B cell (primary cell): ENCODE measurements around the gene NUMA1. TPM values are rescaled to one million over a fixed set of nuclear protein-coding genes. Genes with fewer than 3 reads are reported as not detected.
A peak's percentile ranks its signal among the peaks of the same experiment; 100 is the strongest.

Experiments used
- ATAC-seq: fragments of 200-7000 bp; cut with Tn5 transposase; one replicate; pipeline ENCODE4 v1.10.0; 2021; ENCODE audit warnings: low read depth, mild to moderate bottlenecking, moderate number of reproducible peaks, moderate library complexity
- CTCF ChIA-PET: fragments of 350-600 bp; sonication (Branson Sonifier 250); formaldehyde crosslinking; loops from one replicate; lab custom pipeline; 2021; ENCODE audit warnings: antibody characterized with exemption, inconsistent platforms; lab: Charles Lee
- POLR2A ChIA-PET: fragments of 350-600 bp; sonication (Branson Sonifier 250); formaldehyde crosslinking; loops from one replicate; lab custom pipeline; 2021; ENCODE audit warnings: antibody characterized with exemption; lab: Charles Lee
- DNase-seq: peaks from one replicate; pipeline ENCODE4 v3.0.0; 2013
- H2AFZ ChIP-seq: 2 replicates; pipeline ENCODE4 v1.6.1; 2012; ENCODE audit warnings: mild to moderate bottlenecking, low read depth, low read length; ENCODE audit not compliant: insufficient read depth, poor library complexity, severe bottlenecking
- H3K27ac ChIP-seq, 2 donors: 1 replicate in 1 of 2; 2 replicates in 1 of 2; pipeline ENCODE4 v1.5.1; 2012 to 2013; ENCODE audit warnings: low read length in 2 of 2, mild to moderate bottlenecking in 2 of 2, moderate library complexity in 1 of 2
- H3K27me3 ChIP-seq, 4 experiments: fragments of 200-600 bp in 1 of 4; sonication (generic) in 1 of 4; replicated peaks in 1 of 4; 1 replicate in 2 of 4; 2 replicates in 2 of 4; pipeline versions ENCODE4 v1.6.1 to v1.7.0; 2013 to 2016; ENCODE audit warnings: low read length in 3 of 4, mild to moderate bottlenecking in 2 of 4, mixed read lengths in 1 of 4, moderate library complexity in 1 of 4; ENCODE audit not compliant: insufficient read depth in 4 of 4, control insufficient read depth in 3 of 4; ENCODE audit errors: control extremely low read depth in 1 of 4
- H3K36me3 ChIP-seq, 2 experiments: replicated peaks in 1 of 2; 1 replicate in 1 of 2; 2 replicates in 1 of 2; pipeline versions ENCODE4 v1.6.1 to v1.7.1; 2013; ENCODE audit warnings: low read length in 1 of 2; ENCODE audit not compliant: insufficient read depth in 2 of 2, control insufficient read depth in 1 of 2; ENCODE audit errors: control extremely low read depth in 1 of 2, extremely low read depth in 1 of 2
- H3K4me1 ChIP-seq, 2 donors: fragments of 200-600 bp in 1 of 2; sonication (generic) in 1 of 2; 1 replicate in 1 of 2; 2 replicates in 1 of 2; pipeline versions ENCODE4 v1.5.1 to v1.6.1; 2013 to 2017; ENCODE audit warnings: low read length in 2 of 2; ENCODE audit not compliant: control insufficient read depth in 2 of 2, insufficient read depth in 2 of 2
- H3K4me2 ChIP-seq: replicated peaks from 2 replicates; pipeline ENCODE3; 2012; ENCODE audit warnings: mild to moderate bottlenecking, low read depth, low read length; ENCODE audit not compliant: poor library complexity, severe bottlenecking
- H3K4me3 ChIP-seq, 5 experiments: fragments of 200-600 bp in 1 of 5; sonication (generic) in 1 of 5; 1 replicate in 3 of 5; 2 replicates in 2 of 5; pipeline versions ENCODE4 v1.5.1 to v1.7.0; 2011 to 2016; ENCODE audit warnings: low read length in 4 of 5, mild to moderate bottlenecking in 4 of 5, low read depth in 2 of 5, control low read depth in 1 of 5, moderate library complexity in 1 of 5; ENCODE audit not compliant: insufficient read depth in 1 of 5; ENCODE audit errors: control extremely low read depth in 1 of 5, extremely low read depth in 1 of 5
- H3K79me2 ChIP-seq: fragments of 200-600 bp; sonication (generic); one replicate; pipeline ENCODE4 v1.6.0; 2016; ENCODE audit warnings: low read length; ENCODE audit not compliant: control insufficient read depth, insufficient read depth
- H3K9ac ChIP-seq: fragments of 200-600 bp; sonication (generic); 2 replicates; pipeline ENCODE4 v1.6.1; 2017; ENCODE audit warnings: mild to moderate bottlenecking, low read length, moderate library complexity
- H3K9me3 ChIP-seq, 3 donors: one replicate each; pipeline versions ENCODE4 v1.6.1 to v1.7.1; 2013; ENCODE audit warnings: low read length in 2 of 3; ENCODE audit not compliant: control insufficient read depth in 2 of 3, insufficient read depth in 1 of 3; ENCODE audit errors: control extremely low read depth in 1 of 3
- H4K20me1 ChIP-seq: 2 replicates; pipeline ENCODE4 v1.6.0; 2012; ENCODE audit warnings: mild to moderate bottlenecking, low read length; ENCODE audit not compliant: insufficient read depth, control insufficient read depth, poor library complexity, severe bottlenecking
- H3K27ac Mint-ChIP-seq: one replicate; pipeline ENCODE4 v1.8.0; 2021; ENCODE audit warnings: mixed read lengths
- H3K27me3 Mint-ChIP-seq: one replicate; pipeline ENCODE4 v1.8.0; 2021; ENCODE audit warnings: mixed read lengths
- H3K4me1 Mint-ChIP-seq: one replicate; pipeline ENCODE4 v1.8.0; 2021; ENCODE audit warnings: mixed read lengths
- H3K4me3 Mint-ChIP-seq: one replicate; pipeline ENCODE4 v1.8.0; 2021; ENCODE audit warnings: mixed read lengths
- H3K9me3 Mint-ChIP-seq: one replicate; pipeline ENCODE4 v1.8.0; 2022; ENCODE audit warnings: mixed read lengths; ENCODE audit not compliant: insufficient read depth
- EZH2 ChIP-seq: IDR thresholded peaks from 2 replicates; pipeline ENCODE4 v1.6.1; 2012; ENCODE audit warnings: borderline replicate concordance, low read depth, mild to moderate bottlenecking, moderate library complexity, low read length; ENCODE audit not compliant: insufficient read depth, poor library complexity, severe bottlenecking
- WGBS: methylation state at CpG from one replicate; pipeline ENCODE4 v1.1.5; 2013; ENCODE audit warnings: missing lambda C conversion rate; ENCODE audit not compliant: insufficient coverage; 5-methylcytosine and 5-hydroxymethylcytosine counted together
- intact Hi-C: fragments of 100-400 bp; cut with micrococcal nuclease; formaldehyde crosslinking; loops from one replicate; pipeline ENCODE4 v1.10.0; 2022
- polyA plus RNA-seq: library from polyadenylated mRNA; depleted of rRNA; stranded (reverse); fragments of >200 nt; gene quantifications from 2 replicates; pipeline ENCODE4 v1.2.3, GENCODE V29; 2012
- total RNA-seq, 2 donors: library from RNA; stranded (reverse); fragments of 120-200 nt in 1 of 2; gene quantifications; 1 replicate in 1 of 2; 2 replicates in 1 of 2; pipeline versions ENCODE4 v1.2.3 to v1.2.4, GENCODE V29; 2013 to 2022
- TF ChIP-seq, protein P1 (sequence below): fragments of 200-600 bp; IDR thresholded peaks from one replicate; pipeline ENCODE4 v1.8.0; 2022; ENCODE audit warnings: antibody characterized with exemption, mild to moderate bottlenecking

NUMA1 gene
- total and polyA plus RNA-seq, 2 donors (not counting 1 experiment from before 2014, with no cell fraction given) = 186 to 300 TPM

DNA sequence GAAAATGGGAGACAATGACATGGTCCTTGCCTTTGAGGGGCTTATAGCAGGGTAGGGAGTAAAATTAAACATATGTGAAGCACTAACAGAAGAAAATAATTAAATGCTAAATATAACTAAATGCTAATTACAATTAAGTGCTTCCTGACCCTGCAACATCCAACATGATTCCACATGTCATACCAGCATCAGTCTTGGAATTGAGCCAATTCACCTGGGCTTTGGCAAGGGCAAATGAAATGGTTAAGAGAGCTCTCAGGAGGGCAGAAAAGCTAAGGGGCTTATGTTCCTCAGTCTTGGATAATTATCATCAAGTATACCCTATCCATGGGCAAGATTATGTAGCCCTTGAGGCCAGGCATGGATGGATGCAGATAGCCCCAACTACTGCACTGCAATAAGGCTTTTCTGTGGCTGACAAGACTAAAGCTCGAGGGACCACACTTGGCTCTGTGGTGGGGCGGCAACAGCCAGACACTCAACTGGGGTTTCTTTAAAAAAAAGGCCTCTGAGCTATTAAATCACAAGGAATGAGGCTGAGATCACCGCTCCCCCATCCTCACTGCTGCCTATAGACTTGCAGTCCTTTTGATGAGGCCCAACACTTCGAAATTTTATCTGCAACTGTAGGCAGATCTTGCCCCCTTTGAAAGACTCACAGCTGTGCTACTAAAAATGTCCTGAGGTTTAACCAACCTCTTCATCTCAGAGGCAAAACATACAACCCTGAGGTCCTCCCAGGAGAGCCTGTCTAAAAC is 42.6 kb downstream of the NUMA1 start:
- peak overlapping the region; percentile 11 to 92 for H3K27ac ChIP-seq

GRCh38 chr11:72036687-72037086 is 43.7 kb downstream of the NUMA1 start:
- Mint-ChIP-seq H3K9me3 (no peaks in the 10 kb centered on the region), H3K4me1 (peaks cover 27% of the 10 kb centered on the region), H3K27me3 (no peaks in the 10 kb centered on the region), H3K27ac (peak overlapping the region; percentile 23), H3K4me3 (peak overlapping the region; percentile 12)
- ATAC-seq (no peak), DNase-seq (no peak)
- no peak overlapping the region for H3K4me3 ChIP-seq
- H3K9me3 ChIP-seq = no peaks in the 10 kb centered on the region
- ChIA-PET CTCF (interaction anchor here (1.5 to 16.4 kb wide), 2 partner anchors 11 to 56 kb away, joined by 10 to 292 read pairs; no protein-coding TSS in a partner anchor), POLR2A (no interaction called here)
- no peak overlapping the region for H2AFZ ChIP-seq
- 80% methylated on average over 1 of the region's 3 CpGs for WGBS
- intact Hi-C loops = no loop called here
- H3K9ac ChIP-seq = no peak overlapping the region
- no peaks in the 10 kb centered on the region for H3K27me3 ChIP-seq
- H3K27ac ChIP-seq = peak overlapping the region; percentile 4 to 35
- peaks cover 3 to 43% of the 10 kb centered on the region in 2 experiments for H3K36me3 ChIP-seq
- H4K20me1 ChIP-seq = peaks cover 34% of the 10 kb centered on the region
- peaks cover 33 to 42% of the 10 kb centered on the region in 2 donors for H3K4me1 ChIP-seq
- peaks cover 94% of the 10 kb centered on the region for H3K79me2 ChIP-seq
- peak overlapping the region; percentile 24 for H3K4me2 ChIP-seq
- TF ChIP-seq, protein P1, sequence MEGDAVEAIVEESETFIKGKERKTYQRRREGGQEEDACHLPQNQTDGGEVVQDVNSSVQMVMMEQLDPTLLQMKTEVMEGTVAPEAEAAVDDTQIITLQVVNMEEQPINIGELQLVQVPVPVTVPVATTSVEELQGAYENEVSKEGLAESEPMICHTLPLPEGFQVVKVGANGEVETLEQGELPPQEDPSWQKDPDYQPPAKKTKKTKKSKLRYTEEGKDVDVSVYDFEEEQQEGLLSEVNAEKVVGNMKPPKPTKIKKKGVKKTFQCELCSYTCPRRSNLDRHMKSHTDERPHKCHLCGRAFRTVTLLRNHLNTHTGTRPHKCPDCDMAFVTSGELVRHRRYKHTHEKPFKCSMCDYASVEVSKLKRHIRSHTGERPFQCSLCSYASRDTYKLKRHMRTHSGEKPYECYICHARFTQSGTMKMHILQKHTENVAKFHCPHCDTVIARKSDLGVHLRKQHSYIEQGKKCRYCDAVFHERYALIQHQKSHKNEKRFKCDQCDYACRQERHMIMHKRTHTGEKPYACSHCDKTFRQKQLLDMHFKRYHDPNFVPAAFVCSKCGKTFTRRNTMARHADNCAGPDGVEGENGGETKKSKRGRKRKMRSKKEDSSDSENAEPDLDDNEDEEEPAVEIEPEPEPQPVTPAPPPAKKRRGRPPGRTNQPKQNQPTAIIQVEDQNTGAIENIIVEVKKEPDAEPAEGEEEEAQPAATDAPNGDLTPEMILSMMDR = no peak
- TF ChIP-seq EZH2 = no peak

More for the DNA sequence above, 42.6 kb downstream of the NUMA1 start:
- H3K9me3 Mint-ChIP-seq = no peaks in the 10 kb centered on the region
- peaks cover 100% of the 10 kb centered on the region for H3K79me2 ChIP-seq
- ChIA-PET POLR2A (no interaction called here), CTCF (interaction anchor here (0.8 to 8.5 kb wide), 7 partner anchors 10 to 393 kb away, joined by 3 to 117 read pairs (median 5); no protein-coding TSS in a partner anchor)
- H3K9ac ChIP-seq = peak overlapping the region; percentile 94
- peaks cover 24% of the 10 kb centered on the region for H4K20me1 ChIP-seq
- H3K4me3 Mint-ChIP-seq = no peak overlapping the region
- no peak for ATAC-seq
- DNase-seq = no peak
- H3K27ac Mint-ChIP-seq = no peak overlapping the region
- TF ChIP-seq, protein P1 = no peak
- TF ChIP-seq EZH2 = no peak
- no peak overlapping the region for H2AFZ ChIP-seq
- peaks cover 42 to 52% of the 10 kb centered on the region in 2 donors for H3K4me1 ChIP-seq
- 3% methylated on average over 4 of the region's 4 CpGs for WGBS
- H3K4me3 ChIP-seq = peak overlapping the region in 3 of 5 experiments; percentile 6 to 86 (median 12)
- no peaks in the 10 kb centered on the region for H3K27me3 Mint-ChIP-seq
- intact Hi-C loops = no loop called here
- H3K9me3 ChIP-seq = no peaks in the 10 kb centered on the region
- H3K4me1 Mint-ChIP-seq = peaks cover 36% of the 10 kb centered on the region
- H3K27me3 ChIP-seq = no peaks in the 10 kb centered on the region
- peak overlapping the region; percentile 90 for H3K4me2 ChIP-seq
- peaks cover 3 to 35% of the 10 kb centered on the region in 2 experiments for H3K36me3 ChIP-seq
